K562 (cell line): ENCODE results near the gene ZBTB48. TPM values are rescaled to one million over a fixed set of nuclear protein-coding genes. Genes with fewer than 3 reads are reported as not detected.
A peak's percentile ranks its signal among the peaks of the same experiment; 100 is the strongest.

Experiments
- ARID3A ChIP-seq: IDR thresholded peaks from 2 replicates; pipeline ENCODE4 v1.6.1; 2012; ENCODE audit warnings: low read depth, low read length, improper control_type of control experiment, borderline replicate concordance
- ATF6 ChIP-seq: sonication (generic); formaldehyde crosslinking; IDR thresholded peaks from 2 replicates; pipeline ENCODE4 v1.4.0; 2020; ENCODE audit warnings: mild to moderate bottlenecking, missing genetic modification reagents
- CHD1 ChIP-seq: fragments of 200-600 bp; sonication (generic); IDR thresholded peaks from one replicate; pipeline ENCODE4 v1.6.1; 2012; ENCODE audit warnings: mild to moderate bottlenecking, moderate library complexity, low read length, inconsistent platforms
- CREM ChIP-seq: IDR thresholded peaks from 2 replicates; pipeline ENCODE4 v1.6.1; 2014; ENCODE audit warnings: antibody characterized with exemption, low read depth
- DLX4 ChIP-seq: fragments of 250-450 bp; sonication (Bioruptor Pico); IDR thresholded peaks from 2 replicates; pipeline ENCODE4 v1.6.1; 2021; ENCODE audit warnings: mild to moderate bottlenecking
- DPF2 ChIP-seq: fragments of 450-650 bp; IDR thresholded peaks from 2 replicates; pipeline ENCODE4 v1.6.1; 2016
- ELF2 ChIP-seq: fragments of 250-450 bp; sonication (Bioruptor Pico); IDR thresholded peaks from 2 replicates; pipeline ENCODE4 v1.5.0; 2021; ENCODE audit warnings: mild to moderate bottlenecking
- NFE2 ChIP-seq: IDR thresholded peaks from 2 replicates; pipeline ENCODE4 v1.6.1; 2014; ENCODE audit warnings: antibody characterized with exemption, low read depth
- NFRKB ChIP-seq: fragments of 450-650 bp; IDR thresholded peaks from 2 replicates; pipeline ENCODE4 v1.6.1; 2016; ENCODE audit warnings: low read depth
- NRF1 ChIP-seq, 2 experiments: fragments of 450-650 bp; IDR thresholded peaks in 1 of 2; conservative IDR thresholded peaks in 1 of 2; 2 replicates each; pipeline ENCODE4 v1.6.1; 2014; ENCODE audit warnings: mild to moderate bottlenecking in 2 of 2
- PHF20 ChIP-seq: fragments of 450-650 bp; IDR thresholded peaks from 2 replicates; pipeline ENCODE4 v1.6.1; 2018; ENCODE audit not compliant: partially characterized antibody
- PHF8 ChIP-seq: fragments of 200-600 bp; sonication (generic); IDR thresholded peaks from 2 replicates; pipeline ENCODE4 v1.6.1; 2012; ENCODE audit warnings: mixed run types, mild to moderate bottlenecking, inconsistent platforms, low read length, moderate library complexity, borderline replicate concordance
- SMAD1 ChIP-seq: fragments of 150-350 bp; IDR thresholded peaks from 2 replicates; pipeline ENCODE4 v1.6.1; 2014; ENCODE audit warnings: low read length, low read depth; ENCODE audit not compliant: partially characterized antibody
- SNRNP70 ChIP-seq: fragments of 200-400 bp; formaldehyde crosslinking; optimal IDR thresholded peaks from 2 replicates; pipeline ENCODE3; 2017; ENCODE audit warnings: low read depth, low read length
- SP1 ChIP-seq: sonication (generic); formaldehyde crosslinking; IDR thresholded peaks from 2 replicates; pipeline ENCODE4 v1.8.1; 2022; ENCODE audit warnings: mild to moderate bottlenecking, missing genetic modification reagents
- YY1 ChIP-seq, 3 experiments: IDR thresholded peaks; 2 replicates each; pipeline ENCODE4 v1.6.1; 2011; ENCODE audit warnings: low read length in 2 of 3, mild to moderate bottlenecking in 2 of 3, moderate library complexity in 2 of 3, borderline replicate concordance in 1 of 3, control low read depth in 1 of 3, low read depth in 1 of 3; ENCODE audit not compliant: insufficient read depth in 3 of 3, insufficient replicate concordance in 2 of 3, control insufficient read depth in 1 of 3, insufficient read length in 1 of 3; ENCODE audit errors: extremely low read depth in 1 of 3
- ZNF224 ChIP-seq: sonication (generic); formaldehyde crosslinking; IDR thresholded peaks from 2 replicates; pipeline ENCODE4 v1.8.0; 2022; ENCODE audit warnings: mild to moderate bottlenecking, missing genetic modification reagents
- ZNF253 ChIP-seq: fragments of 250-450 bp; sonication (Bioruptor Pico); conservative IDR thresholded peaks from 2 replicates; pipeline ENCODE4 v1.6.1; 2021; ENCODE audit warnings: mild to moderate bottlenecking
- ZNF408 ChIP-seq: fragments of 250-450 bp; sonication (Bioruptor Pico); IDR thresholded peaks from 2 replicates; pipeline ENCODE4 v1.4.0; 2020; ENCODE audit warnings: low read depth, mild to moderate bottlenecking, moderate library complexity
- ZNF644 ChIP-seq: fragments of 200-800 bp; sonication (Bioruptor generic); IDR thresholded peaks from 2 replicates; pipeline ENCODE4 v1.6.1; 2016; ENCODE audit warnings: low read depth, missing genetic modification characterization, missing compliant biosample characterization
- ZNF695 ChIP-seq: fragments of 450-650 bp; formaldehyde crosslinking; IDR thresholded peaks from 2 replicates; pipeline ENCODE4 v1.4.0; 2020; ENCODE audit warnings: mild to moderate bottlenecking, moderate library complexity
- ZNF766 ChIP-seq: fragments of 200-800 bp; sonication (Bioruptor generic); conservative IDR thresholded peaks from 2 replicates; pipeline ENCODE4 v1.6.1; 2016; ENCODE audit warnings: missing genetic modification characterization, missing compliant biosample characterization
- polyA plus RNA-seq, 8 experiments: library from polyadenylated mRNA; depleted of rRNA in 4 of 8; stranded (reverse) in 5 of 8; unstranded in 3 of 8; fragments of >200 nt; fragmentation: Nextera tagmentation in 2 of 8; fragmentation: Illumina TruSeq in 1 of 8; extraction: Ambion mirVana in 2 of 8; extraction: Trizol in 1 of 8; gene quantifications; 2 replicates each; pipeline versions ENCODE4 v1.2.1 to v1.2.3, GENCODE V29; 2011 to 2014; ENCODE audit warnings: inconsistent platforms in 1 of 8, missing spikeins in 1 of 8
- total RNA-seq, 7 experiments: library from RNA; depleted of rRNA in 6 of 7; stranded (reverse); fragments of >200 nt in 6 of 7; fragmentation: Illumina TruSeq in 2 of 7; extraction: Trizol in 2 of 7; gene quantifications; 2 replicates each; pipeline versions ENCODE4 v1.2.1 to v1.2.3, GENCODE V29; 2011 to 2021; ENCODE audit warnings: low replicate concordance in 1 of 7

The ZBTB48 gene
- total and polyA plus RNA-seq, 9 of the 15 experiments (the other 6 are each of a cell fraction or from before 2014, with no cell fraction given): 1.9 to 66.9 (median 29.5) TPM

- TF ChIP-seq ARID3A (no peak), NRF1 (conservative IDR thresholded peaks at IDR 0.05 in 1 of 2, IDR thresholded peaks at IDR 0.05 in 1 of 2) (no peak; a peak in 2 of 4 replicates), ZNF253 (CRISPR knock-in tag) (no peak), ATF6 (CRISPR knock-in tag) (no peak), PHF8 (peak; percentile 44; the same call in 1 of the 2 replicates), SNRNP70 (no peak), ZNF224 (no peak), NFE2 (no peak), ZNF644 (0 out of 2 replicates have a peak, but pooled peaks have one; percentile 70), CHD1 (peak; percentile 52), NFRKB (no peak; the same call in 1 of the 2 replicates), SP1 (CRISPR knock-in tag) (0 out of 2 replicates have a peak, but pooled peaks have one; percentile 50), CREM (peak; percentile 44; the same call in 1 of the 2 replicates), SMAD1 (no peak), ZNF766 (CRISPR knock-in tag) (no peak; the same call in 1 of the 2 replicates), ELF2 (no peak), ZNF408 (CRISPR knock-in tag) (no peak), PHF20 (peak; percentile 8), DPF2 (peak; percentile 24; the same call in 1 of the 2 replicates), ZNF695 (no peak; the same call in 1 of the 2 replicates), YY1 (IDR thresholded peaks at IDR 0.05; ENCODE audit: borderline replicate concordance in 1 of 3, control insufficient read depth in 1 of 3, extremely low read depth in 1 of 3, insufficient read depth in 3 of 3, insufficient read length in 1 of 3, insufficient replicate concordance in 2 of 3, low read depth in 1 of 3, low read length in 2 of 3) (peak in 1 of 3 experiments; percentile 91), DLX4 (CRISPR knock-in tag) (no peak)
Measured at GRCh38 chr1:6603238-6603914, 23.6 kb downstream of the ZBTB48 start (continued).
